ENCODE results near the gene CIDEB.

GRCh38 chr14:24312736-24313507 lies 5.1 kb upstream of the CIDEB start:
- TF ChIP-seq CTCF (IDR thresholded peaks at IDR 0.05) (no peak), POLR2A (IDR thresholded peaks at IDR 0.05) (peak in 1 of 4 donors; percentile 21)
